ENCODE results near the gene RTN4. TPM values are rescaled to one million over a fixed set of nuclear protein-coding genes. Genes with fewer than 3 reads are reported as not detected.

Gene RTN4
- total RNA-seq, 1 experiment from 2014 or later = 342 TPM

GRCh38 chr2:55090702-55091101 is 40.5 kb upstream of the RTN4 start:
- peak overlapping the region; percentile 67 for H3K4me2 ChIP-seq
- H3K9me3 ChIP-seq (ENCODE audit: insufficient read depth, low read depth) = peaks cover 4% of the 10 kb centered on the region; the same call in 1 of the 2 replicates
- no peaks in the 10 kb centered on the region for H3K27me3 ChIP-seq (ENCODE audit: insufficient read depth, low read depth)
- CTCF ChIA-PET = no interaction called here
- BruUV-seq (replicated peaks) = no TSS peak
- H4K20me1 ChIP-seq (ENCODE audit: insufficient read depth) = no peaks in the 10 kb centered on the region
- DNase-seq = no peak
- no peaks in the 10 kb centered on the region for H3K36me3 ChIP-seq (ENCODE audit: low read depth)
- no peak overlapping the region for H2AFZ ChIP-seq
- H3K4me1 ChIP-seq (replicated peaks; ENCODE audit: insufficient read depth) = peaks cover 71% of the 10 kb centered on the region
- TF ChIP-seq, protein P1, sequence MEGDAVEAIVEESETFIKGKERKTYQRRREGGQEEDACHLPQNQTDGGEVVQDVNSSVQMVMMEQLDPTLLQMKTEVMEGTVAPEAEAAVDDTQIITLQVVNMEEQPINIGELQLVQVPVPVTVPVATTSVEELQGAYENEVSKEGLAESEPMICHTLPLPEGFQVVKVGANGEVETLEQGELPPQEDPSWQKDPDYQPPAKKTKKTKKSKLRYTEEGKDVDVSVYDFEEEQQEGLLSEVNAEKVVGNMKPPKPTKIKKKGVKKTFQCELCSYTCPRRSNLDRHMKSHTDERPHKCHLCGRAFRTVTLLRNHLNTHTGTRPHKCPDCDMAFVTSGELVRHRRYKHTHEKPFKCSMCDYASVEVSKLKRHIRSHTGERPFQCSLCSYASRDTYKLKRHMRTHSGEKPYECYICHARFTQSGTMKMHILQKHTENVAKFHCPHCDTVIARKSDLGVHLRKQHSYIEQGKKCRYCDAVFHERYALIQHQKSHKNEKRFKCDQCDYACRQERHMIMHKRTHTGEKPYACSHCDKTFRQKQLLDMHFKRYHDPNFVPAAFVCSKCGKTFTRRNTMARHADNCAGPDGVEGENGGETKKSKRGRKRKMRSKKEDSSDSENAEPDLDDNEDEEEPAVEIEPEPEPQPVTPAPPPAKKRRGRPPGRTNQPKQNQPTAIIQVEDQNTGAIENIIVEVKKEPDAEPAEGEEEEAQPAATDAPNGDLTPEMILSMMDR (conservative IDR thresholded peaks at IDR 0.05) = no peak
- no peak for TF ChIP-seq EZH2 (IDR thresholded peaks at IDR 0.05; ENCODE audit: low read depth)
- POLR2A ChIA-PET (ENCODE audit: unreplicated experiment) = interaction anchor here (0.9 kb wide), 1 partner anchor 37 kb away, joined by 5 read pairs; no protein-coding TSS in a partner anchor
- H3F3A ChIP-seq (ENCODE audit: insufficient read depth, low read depth) = peaks cover 49% of the 10 kb centered on the region
- peak overlapping the region; percentile 6; the same call in 1 of the 2 replicates for H3K4me3 ChIP-seq
- intact Hi-C loops (cut with micrococcal nuclease; ENCODE audit: unreplicated experiment) = no loop called here
- H3K27ac ChIP-seq = peak overlapping the region; percentile 98
- H3K79me2 ChIP-seq (ENCODE audit: low read depth) = peaks cover 33% of the 10 kb centered on the region
- no peaks in the 10 kb centered on the region for H3K9me2 ChIP-seq (ENCODE audit: insufficient read depth)

- intact Hi-C loops (cut with micrococcal nuclease; ENCODE audit: unreplicated experiment) = no loop called here
- Histone ChIP-seq H3K4me2 (no peak overlapping the region; the same call in 1 of the 2 replicates), H3K79me2 (ENCODE audit: low read depth) (peaks cover 25% of the 10 kb centered on the region), H3K9me3 (ENCODE audit: insufficient read depth, low read depth) (peaks cover 4% of the 10 kb centered on the region; the same call in 1 of the 2 replicates), H3F3A (ENCODE audit: insufficient read depth, low read depth) (peaks cover 40% of the 10 kb centered on the region), H3K36me3 (ENCODE audit: low read depth) (no peaks in the 10 kb centered on the region), H3K27ac (peak overlapping the region; percentile 98; the same call in 1 of the 2 replicates), H3K4me1 (replicated peaks; ENCODE audit: insufficient read depth) (peaks cover 62% of the 10 kb centered on the region), H3K27me3 (ENCODE audit: insufficient read depth, low read depth) (no peaks in the 10 kb centered on the region), H4K20me1 (ENCODE audit: insufficient read depth) (no peaks in the 10 kb centered on the region), H3K4me3 (no peak overlapping the region), H3K9me2 (ENCODE audit: insufficient read depth) (no peaks in the 10 kb centered on the region), H2AFZ (no peak overlapping the region)
- ChIA-PET CTCF (interaction anchor here (0.5 kb wide), 1 partner anchor 21 kb away, joined by 3 read pairs; no protein-coding TSS in a partner anchor), POLR2A (ENCODE audit: unreplicated experiment) (interaction anchor here (0.9 kb wide), 1 partner anchor 36 kb away, joined by 5 read pairs; no protein-coding TSS in a partner anchor)
- DNase-seq = no peak
- TF ChIP-seq, protein P1 (conservative IDR thresholded peaks at IDR 0.05) = no peak
- TF ChIP-seq EZH2 (IDR thresholded peaks at IDR 0.05; ENCODE audit: low read depth) = no peak
- no TSS peak for BruUV-seq (replicated peaks)
These were observed 39.5 kb upstream of the RTN4 start for GRCh38 chr2:55089726-55090125.

- Histone ChIP-seq H3K9me2 (ENCODE audit: insufficient read depth) (no peaks in the 10 kb centered on the region), H3K36me3 (ENCODE audit: low read depth) (no peaks in the 10 kb centered on the region), H3K4me1 (replicated peaks; ENCODE audit: insufficient read depth) (peaks cover 48% of the 10 kb centered on the region), H4K20me1 (ENCODE audit: insufficient read depth) (no peaks in the 10 kb centered on the region), H3K4me3 (no peak overlapping the region), H3K27me3 (ENCODE audit: insufficient read depth, low read depth) (no peaks in the 10 kb centered on the region), H3K9me3 (ENCODE audit: insufficient read depth, low read depth) (peaks cover 4% of the 10 kb centered on the region; the same call in 1 of the 2 replicates), H3K79me2 (ENCODE audit: low read depth) (peaks cover 19% of the 10 kb centered on the region), H3K4me2 (no peak overlapping the region), H3F3A (ENCODE audit: insufficient read depth, low read depth) (peaks cover 27% of the 10 kb centered on the region), H3K27ac (no peak overlapping the region), H2AFZ (no peak overlapping the region)
- no peak for DNase-seq
- TF ChIP-seq, protein P1 (conservative IDR thresholded peaks at IDR 0.05) = no peak
- no peak for TF ChIP-seq EZH2 (IDR thresholded peaks at IDR 0.05; ENCODE audit: low read depth)
- intact Hi-C loops (cut with micrococcal nuclease; ENCODE audit: unreplicated experiment) = no loop called here
- ChIA-PET POLR2A (ENCODE audit: unreplicated experiment) (no interaction called here), CTCF (no interaction called here)
- no TSS peak for BruUV-seq (replicated peaks)
These were observed 38.1 kb upstream of the RTN4 start for GRCh38 chr2:55088400-55088799.

Measured in PC-9 (cell line).